ENCODE data around the gene FOXP4. TPM values are rescaled to one million over a fixed set of nuclear protein-coding genes. Genes with fewer than 3 reads are reported as not detected.

FOXP4 gene
- total and polyA plus RNA-seq, 9 donors = 2.3 to 37.4 (median 15.5) TPM

DNA sequence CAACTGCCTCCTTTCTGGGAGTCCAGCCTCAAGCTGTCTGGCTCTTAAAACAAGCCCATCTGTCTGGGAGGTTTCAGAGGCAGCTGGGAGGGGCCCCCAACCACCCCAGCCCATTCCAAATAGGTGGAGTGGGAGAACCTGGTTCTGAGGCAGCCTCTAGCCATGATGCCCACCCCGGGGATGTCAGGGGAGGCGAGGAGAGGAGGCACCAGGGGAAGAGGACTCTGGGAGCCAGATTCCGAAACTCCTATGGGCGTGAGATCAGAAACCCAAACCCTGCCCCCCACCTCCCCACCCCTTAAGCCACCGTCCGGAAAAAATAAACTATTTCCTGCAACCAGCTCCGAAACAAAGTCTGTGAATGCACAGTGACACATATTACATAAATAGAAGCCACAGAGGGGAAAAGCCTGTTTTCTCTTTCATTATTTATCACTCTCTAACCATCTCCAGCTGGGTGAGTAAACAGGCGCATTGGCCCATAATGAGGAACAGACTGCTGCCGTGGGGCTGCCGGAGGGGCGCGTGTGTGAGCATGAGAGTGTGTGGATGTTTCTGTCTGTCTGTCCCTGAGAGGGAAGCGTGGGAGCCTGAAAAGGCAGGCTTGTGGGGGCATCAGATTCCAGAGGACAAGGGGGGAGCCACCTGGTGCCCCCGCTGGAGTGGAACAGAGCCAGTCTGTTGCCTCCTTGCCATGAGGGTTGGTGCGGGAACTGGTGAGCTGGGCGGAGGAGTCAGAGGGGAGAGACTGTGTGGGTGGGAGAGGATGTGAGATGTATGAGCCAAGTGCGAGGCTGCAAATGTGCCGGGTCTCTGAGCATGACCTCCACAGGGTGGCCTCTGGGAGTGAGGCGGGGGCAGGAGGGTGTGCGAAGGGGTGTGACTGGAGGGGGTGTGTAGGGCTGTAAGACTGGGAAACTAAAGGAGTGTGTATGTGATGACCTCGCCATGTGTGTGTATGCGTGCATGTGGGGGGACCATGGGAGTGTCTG is 14.3 kb upstream of the FOXP4 start:
- no peaks in the 10 kb centered on the region for H3K4me1 ChIP-seq (ENCODE audit: insufficient read depth)
- no peaks in the 10 kb centered on the region for H3K9me3 ChIP-seq
- no peak for DNase-seq
- no peaks in the 10 kb centered on the region for H3K27me3 ChIP-seq
- 15 to 16% (median 15%) methylated on average over 22 of the region's 22 CpGs for WGBS, 3 donors
- H3K36me3 ChIP-seq = no peaks in the 10 kb centered on the region
- no peak overlapping the region for H3K4me3 ChIP-seq
- TF ChIP-seq, protein P1, sequence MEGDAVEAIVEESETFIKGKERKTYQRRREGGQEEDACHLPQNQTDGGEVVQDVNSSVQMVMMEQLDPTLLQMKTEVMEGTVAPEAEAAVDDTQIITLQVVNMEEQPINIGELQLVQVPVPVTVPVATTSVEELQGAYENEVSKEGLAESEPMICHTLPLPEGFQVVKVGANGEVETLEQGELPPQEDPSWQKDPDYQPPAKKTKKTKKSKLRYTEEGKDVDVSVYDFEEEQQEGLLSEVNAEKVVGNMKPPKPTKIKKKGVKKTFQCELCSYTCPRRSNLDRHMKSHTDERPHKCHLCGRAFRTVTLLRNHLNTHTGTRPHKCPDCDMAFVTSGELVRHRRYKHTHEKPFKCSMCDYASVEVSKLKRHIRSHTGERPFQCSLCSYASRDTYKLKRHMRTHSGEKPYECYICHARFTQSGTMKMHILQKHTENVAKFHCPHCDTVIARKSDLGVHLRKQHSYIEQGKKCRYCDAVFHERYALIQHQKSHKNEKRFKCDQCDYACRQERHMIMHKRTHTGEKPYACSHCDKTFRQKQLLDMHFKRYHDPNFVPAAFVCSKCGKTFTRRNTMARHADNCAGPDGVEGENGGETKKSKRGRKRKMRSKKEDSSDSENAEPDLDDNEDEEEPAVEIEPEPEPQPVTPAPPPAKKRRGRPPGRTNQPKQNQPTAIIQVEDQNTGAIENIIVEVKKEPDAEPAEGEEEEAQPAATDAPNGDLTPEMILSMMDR (IDR thresholded peaks at IDR 0.05) = no peak
- TF ChIP-seq EP300 (IDR thresholded peaks at IDR 0.05) = no peak
- TF ChIP-seq POLR2A (IDR thresholded peaks at IDR 0.05) = no peak
- intact Hi-C loops (cut with DNase I) = no loop called here
- H3K27ac ChIP-seq = no peak overlapping the region

DNA sequence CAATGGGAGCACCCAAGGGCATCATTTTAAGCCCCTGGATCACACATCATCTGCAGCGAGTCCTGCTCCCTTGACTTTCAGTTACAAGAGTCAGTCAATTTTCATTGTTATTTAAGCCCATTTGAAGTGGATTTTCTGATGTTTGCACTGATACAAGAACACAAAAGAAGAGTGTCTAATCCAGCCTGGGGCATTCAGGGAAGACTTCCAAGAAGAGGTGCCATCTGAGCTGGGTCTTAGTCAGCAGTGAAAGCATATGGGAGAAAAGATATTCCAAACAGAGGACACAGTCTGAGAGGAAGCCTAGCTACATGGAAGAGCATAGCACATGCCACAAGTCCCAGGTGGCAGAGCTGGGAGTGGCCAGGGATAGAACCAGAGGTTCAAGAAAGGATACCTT is 10.4 kb upstream of the FOXP4 start:
- Histone ChIP-seq H3K9me3 (no peaks in the 10 kb centered on the region), H3K4me3 (no peak overlapping the region), H3K4me1 (ENCODE audit: insufficient read depth) (no peaks in the 10 kb centered on the region), H3K27ac (no peak overlapping the region), H3K36me3 (no peaks in the 10 kb centered on the region), H3K27me3 (no peaks in the 10 kb centered on the region)
- 85 to 97% (median 96%) methylated on average over 1 of the region's 1 CpG for WGBS, 3 donors
- DNase-seq = no peak
- TF ChIP-seq POLR2A (IDR thresholded peaks at IDR 0.05) = no peak
- TF ChIP-seq, protein P1 (IDR thresholded peaks at IDR 0.05) = no peak
- intact Hi-C loops (cut with DNase I) = no loop called here

DNA sequence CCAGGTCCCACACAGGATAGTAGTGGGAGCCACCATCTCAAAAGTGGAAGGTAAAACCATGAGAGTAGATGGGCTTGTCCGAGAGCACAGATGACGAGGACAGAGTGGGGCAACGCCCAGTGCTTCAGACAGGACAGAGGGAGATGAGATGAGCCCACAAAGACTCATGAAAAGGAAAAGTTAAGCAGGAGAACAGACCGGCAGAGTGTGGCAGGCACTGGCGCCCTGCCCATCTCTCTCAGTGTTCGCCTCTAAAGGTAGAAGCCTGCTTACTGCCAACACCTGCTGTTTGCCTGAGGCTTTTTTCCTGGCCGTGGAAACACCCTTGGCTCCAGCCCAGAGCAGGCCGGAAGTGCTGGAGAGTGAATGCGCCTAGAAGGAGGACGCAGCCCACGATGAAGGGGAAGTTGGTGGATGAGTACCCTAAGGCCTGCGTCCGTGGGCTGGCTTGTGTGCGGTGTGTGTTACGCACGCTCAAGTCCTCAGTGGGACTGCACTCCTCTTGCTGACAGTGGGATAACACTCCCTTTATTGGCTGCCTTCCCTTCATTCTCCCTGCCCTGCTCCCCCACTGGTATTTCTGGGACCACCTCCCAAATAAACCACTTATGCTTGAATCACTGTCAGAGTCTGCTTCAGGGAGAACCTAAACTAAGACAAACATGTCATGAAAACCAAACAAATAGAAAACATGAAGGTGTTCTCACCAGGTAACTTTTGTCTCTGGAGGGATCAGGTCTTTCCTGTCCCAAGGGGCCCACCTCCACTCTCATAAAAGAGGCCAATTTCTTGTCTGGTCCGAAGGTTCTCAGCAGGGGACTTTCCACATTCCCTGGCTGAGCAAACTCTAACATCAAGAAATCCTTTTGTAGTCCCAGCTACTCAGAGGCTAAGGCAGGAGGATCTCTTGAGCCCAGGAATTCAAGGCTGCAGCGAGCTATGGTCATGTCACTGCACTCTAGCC is 9.1 kb upstream of the FOXP4 start:
- Histone ChIP-seq H3K27me3 (no peaks in the 10 kb centered on the region), H3K27ac (no peak overlapping the region)

More for the DNA sequence above, 9.1 kb upstream of the FOXP4 start:
- Histone ChIP-seq H3K4me3 (no peak overlapping the region), H3K9me3 (no peaks in the 10 kb centered on the region), H3K4me1 (ENCODE audit: insufficient read depth) (no peaks in the 10 kb centered on the region), H3K36me3 (no peaks in the 10 kb centered on the region)
- peak in 2 of 5 donors; percentile 43 to 51 for DNase-seq
- intact Hi-C loops (cut with DNase I) = no loop called here
- TF ChIP-seq POLR2A (IDR thresholded peaks at IDR 0.05) (no peak), EP300 (IDR thresholded peaks at IDR 0.05) (no peak)
- TF ChIP-seq, protein P1 (IDR thresholded peaks at IDR 0.05) = no peak
- 33 to 40% (median 36%) methylated on average over 18 of the region's 18 CpGs for WGBS, 3 donors
